GM11168 (cell line): ENCODE data around the gene ATM.
"Not testable (repeated sequence)": the region's sequence is repeated elsewhere in the genome, so short reads cannot be mapped to it uniquely, and the experiment has no call there.

Source experiments
- in situ Hi-C: fragments of 300-500 bp; cut with MboI; formaldehyde crosslinking; loops from one replicate; pipeline ENCODE4 v1.12.0; 2022; ENCODE audit warnings: low sequenced_read_pairs; ENCODE audit not compliant: unreplicated experiment

The ATM gene

GRCh38 chr11:108221371-108221770, 1.5 kb upstream of the ATM start:
- in situ Hi-C loops = no loop called here

GRCh38 chr11:108221911-108222573, 825 bp upstream of the ATM start:
- in situ Hi-C loops = no loop called here

DNA sequence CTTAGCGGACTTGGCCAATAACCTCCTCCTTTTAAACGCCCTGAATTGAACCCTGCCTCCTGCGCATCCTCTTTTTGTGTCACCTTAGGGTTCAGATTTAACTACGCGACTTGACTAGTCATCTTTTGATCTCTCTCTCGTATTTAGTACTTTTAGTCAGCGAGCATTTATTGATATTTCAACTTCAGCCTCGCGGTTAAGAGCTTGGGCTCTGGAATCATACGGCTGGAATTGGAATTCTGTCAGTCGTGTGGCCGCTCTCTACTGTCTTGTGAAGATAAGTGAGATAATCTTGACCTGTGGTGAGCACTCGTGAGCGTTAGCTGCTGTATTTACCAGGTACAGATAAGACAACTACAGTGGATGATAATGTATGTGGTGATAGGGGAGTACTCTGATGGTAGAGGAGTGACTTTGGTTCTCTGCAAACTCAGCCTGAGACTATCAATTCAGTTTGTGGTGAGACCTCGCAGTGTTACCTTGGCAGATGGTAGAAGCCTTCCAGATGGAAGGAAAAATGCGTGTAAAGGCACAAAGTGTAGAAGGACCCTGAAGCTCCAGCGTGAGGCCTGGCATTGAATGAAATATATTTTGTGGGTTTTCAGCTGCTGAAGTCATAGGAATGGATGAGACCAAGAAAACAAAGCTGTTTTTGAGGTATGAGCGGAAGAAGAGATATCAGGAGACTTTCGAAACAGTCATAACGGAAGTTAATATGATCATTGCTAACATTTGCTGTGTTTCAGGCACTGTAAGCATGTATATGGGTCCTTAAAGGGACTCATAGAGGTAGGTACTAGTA, 682 bp downstream of the ATM start:
- in situ Hi-C loops = no loop called here

- in situ Hi-C loops = no loop called here
These were observed 1.5 kb downstream of the ATM start for GRCh38 chr11:108224366-108224765.

DNA sequence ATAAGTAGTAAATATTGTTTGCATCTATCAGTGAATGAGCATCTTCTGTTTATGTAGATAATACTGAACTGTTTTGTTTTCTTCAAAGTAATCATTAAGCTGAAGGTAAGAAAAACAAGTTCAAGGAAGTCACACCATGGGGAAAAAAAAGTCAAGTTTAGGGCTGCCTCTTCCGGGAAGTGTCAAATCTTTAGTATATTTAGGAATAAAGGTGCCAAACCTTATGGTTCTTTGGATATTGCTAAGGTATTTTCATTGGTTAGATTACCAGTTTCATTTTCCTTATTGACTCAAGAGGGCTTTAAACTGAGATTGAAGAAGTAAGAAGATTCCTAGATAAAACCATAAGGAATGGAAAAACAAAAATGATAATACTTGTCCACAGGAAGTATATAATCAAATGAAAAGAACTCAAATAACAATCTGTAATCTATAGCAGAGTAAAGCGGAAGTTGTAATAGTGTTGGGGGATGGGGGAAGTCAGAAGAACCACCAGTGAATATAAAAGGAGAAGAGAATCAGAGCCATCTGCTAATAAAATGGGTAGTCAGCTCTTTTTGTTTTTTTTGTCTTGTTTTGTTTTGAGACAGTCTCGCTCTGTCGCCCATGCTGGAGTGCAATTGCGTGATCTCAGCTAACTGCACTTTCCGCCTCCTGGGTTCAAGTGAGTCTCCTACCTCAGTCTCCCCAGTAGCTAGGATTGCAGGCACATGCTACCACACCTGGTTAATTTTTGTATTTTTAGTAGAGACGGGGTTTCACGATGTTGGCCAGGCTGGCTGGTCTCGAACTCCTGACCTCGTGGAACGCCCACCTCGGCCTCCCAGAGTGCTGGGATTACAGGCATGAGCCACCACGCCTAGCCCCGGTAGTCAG, 2.3 kb downstream of the ATM start:
- in situ Hi-C loops = no loop called here

DNA sequence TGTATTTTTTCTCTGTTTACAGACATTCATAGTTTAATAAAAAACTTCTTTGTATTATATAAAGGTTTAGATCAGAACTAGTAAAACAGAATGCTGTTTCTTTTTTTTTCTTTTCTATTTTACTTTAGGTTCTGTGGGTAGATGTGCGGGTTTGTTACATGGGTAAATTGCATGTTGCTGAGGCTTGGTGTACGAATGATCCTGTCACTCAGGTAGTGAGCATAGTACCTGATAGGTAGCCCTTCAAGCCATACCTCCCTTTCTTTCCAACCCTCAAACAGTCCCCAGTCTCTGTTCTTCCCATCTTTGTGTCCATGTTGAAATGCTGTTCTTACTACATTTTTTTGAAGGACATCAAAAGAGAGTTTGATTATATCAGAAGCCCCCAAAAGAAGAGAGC, 3.2 kb downstream of the ATM start:
- in situ Hi-C loops = no loop called here

GRCh38 chr11:108228251-108228650, 5.4 kb downstream of the ATM start:
- in situ Hi-C loops = no loop called here

DNA sequence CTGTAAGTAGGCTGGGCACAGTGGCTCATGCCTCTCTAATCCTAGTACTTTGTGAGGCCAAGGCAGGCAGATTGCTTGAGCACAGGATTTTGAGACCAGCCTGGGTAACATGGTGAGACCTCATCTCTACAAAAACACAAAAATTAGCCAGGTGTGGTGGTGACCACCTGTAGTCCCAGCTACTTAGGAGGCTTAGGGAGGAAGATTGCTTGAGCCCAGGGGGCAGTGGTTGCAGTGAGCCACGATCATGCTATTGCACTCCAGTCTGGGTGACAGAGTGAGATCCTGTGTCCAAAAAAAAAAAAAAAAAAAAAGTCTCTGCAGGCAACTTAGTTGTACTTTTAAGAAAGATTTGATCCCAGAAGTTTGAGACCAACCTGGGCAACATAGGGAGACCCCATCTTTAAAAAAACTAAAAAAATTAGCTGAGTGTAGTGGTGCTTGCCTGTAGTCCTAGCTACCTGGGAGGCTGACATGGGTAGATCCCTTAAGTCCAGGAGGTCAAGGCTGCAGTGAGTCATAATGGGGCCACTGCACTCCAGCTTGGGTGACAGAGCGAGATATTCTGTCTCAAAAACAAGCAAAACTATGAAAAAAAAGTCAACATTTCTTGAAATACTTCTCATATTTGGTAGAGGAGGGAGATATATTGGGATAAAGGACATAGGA, 10.5 kb downstream of the ATM start:
- in situ Hi-C loops = no loop called here

- in situ Hi-C loops = no loop called here
These were observed 12.3 kb downstream of the ATM start for GRCh38 chr11:108235192-108235591.

DNA sequence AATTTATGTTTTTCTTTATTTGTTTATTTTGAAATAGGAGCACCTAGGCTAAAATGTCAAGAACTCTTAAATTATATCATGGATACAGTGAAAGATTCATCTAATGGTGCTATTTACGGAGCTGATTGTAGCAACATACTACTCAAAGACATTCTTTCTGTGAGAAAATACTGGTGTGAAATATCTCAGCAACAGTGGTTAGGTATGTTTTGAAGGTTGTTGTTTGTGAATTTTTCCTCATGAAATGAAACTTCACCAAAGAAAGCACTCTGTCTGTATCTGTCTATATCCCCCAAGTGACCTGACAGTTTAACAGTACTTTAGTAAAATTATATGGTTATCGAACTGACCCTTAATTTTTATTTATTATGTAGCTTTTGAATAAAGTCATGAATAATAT, 12.8 kb downstream of the ATM start:
- in situ Hi-C loops = no loop called here

- in situ Hi-C loops = no loop called here
These were observed 14.2 kb downstream of the ATM start for GRCh38 chr11:108237058-108237481.

DNA sequence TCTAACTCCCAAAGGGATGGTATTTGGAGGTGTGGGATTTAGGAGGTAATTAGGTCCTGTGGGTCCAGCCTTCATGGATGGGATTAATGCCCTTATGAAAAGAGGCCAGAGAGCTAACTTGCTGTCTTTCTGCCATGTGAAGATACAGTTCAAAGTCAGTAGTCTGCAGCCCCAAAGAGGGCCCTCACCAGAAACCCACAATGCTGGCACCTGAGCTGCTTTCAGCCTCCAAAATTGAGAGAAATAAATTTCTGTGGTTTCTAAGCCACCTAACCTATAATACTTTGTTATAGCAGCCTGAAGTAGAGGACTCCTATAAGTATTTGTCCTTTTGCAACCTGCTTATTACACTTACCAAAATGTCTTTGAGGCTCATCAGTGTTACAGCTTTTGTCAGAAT, 16.2 kb downstream of the ATM start:
- in situ Hi-C loops = no loop called here

GRCh38 chr11:108241330-108242037, 18.6 kb downstream of the ATM start:
- in situ Hi-C loops = no loop called here

- in situ Hi-C loops = no loop called here
These were observed 19.6 kb downstream of the ATM start for GRCh38 chr11:108242422-108242821.

GRCh38 chr11:108246308-108246707, 23.4 kb downstream of the ATM start:
- in situ Hi-C loops = no loop called here

DNA sequence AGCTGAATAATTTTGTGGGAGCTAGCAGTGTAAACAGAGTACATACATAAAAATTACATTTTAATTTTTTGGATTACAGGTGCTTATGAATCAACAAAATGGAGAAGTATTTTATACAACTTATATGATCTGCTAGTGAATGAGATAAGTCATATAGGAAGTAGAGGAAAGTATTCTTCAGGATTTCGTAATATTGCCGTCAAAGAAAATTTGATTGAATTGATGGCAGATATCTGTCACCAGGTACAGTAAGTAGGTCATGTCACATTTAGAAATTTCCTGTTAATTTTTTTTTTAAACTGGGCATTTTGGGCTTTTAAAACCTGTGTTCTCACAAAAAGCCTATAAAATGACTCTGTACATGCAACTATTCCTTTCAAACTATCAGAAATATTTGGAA, 24.0 kb downstream of the ATM start:
- in situ Hi-C loops = no loop called here

DNA sequence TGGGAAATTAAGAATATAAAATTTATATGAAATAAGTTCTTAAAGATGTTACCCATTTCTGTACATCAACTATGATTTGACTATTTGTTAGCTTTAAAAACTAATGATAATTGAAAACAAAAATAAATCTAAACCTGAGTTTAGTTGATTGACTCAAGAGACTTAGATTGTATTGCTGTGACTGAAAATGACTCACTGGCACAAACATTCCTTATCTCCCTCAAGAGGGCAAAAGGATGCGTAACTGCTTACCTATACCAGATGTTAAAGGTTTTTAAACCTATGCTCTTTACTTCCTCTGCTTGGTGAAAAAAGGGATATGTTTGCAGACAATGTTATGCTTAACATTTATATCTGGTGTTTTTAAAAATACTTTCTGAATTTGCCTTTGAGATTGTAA, 30.3 kb downstream of the ATM start:
- in situ Hi-C loops = no loop called here

GRCh38 chr11:108269583-108269982, 46.7 kb downstream of the ATM start:
- in situ Hi-C loops = no loop called here

- in situ Hi-C loops = not testable (repeated sequence)
These were observed 54.2 kb downstream of the ATM start for GRCh38 chr11:108276985-108277616.
